Natural killer cell (primary cell): Measurements from ENCODE around the gene PRKAG2. TPM values are rescaled to one million over a fixed set of nuclear protein-coding genes. Genes with fewer than 3 reads are reported as not detected.
A peak's percentile ranks its signal among the peaks of the same experiment; 100 is the strongest.
"Not testable (repeated sequence)": the region's sequence is repeated elsewhere in the genome, so short reads cannot be mapped to it uniquely, and the experiment has no call there.

Experiments
- ATAC-seq, 3 donors: fragments of 150-1000 bp in 2 of 3; fragments of 200-7000 bp in 1 of 3; cut with Tn5 transposase; 1 replicate in 1 of 3; 2 replicates in 2 of 3; pipeline ENCODE4 v1.10.0; 2021; ENCODE audit warnings: mild to moderate bottlenecking in 2 of 3, moderate library complexity in 2 of 3
- DNase-seq, 2 donors: peaks; one replicate each; pipeline versions ENCODE4 v3.0.0 to v3.0.0-alpha.2; 2013 to 2021; ENCODE audit warnings: mixed read lengths in 1 of 2
- H3K27ac ChIP-seq: one replicate; pipeline ENCODE4 v1.5.1; 2013; ENCODE audit warnings: mild to moderate bottlenecking, low read length
- H3K27me3 ChIP-seq: one replicate; pipeline ENCODE4 v1.6.1; 2013; ENCODE audit warnings: low read length; ENCODE audit not compliant: control insufficient read depth, insufficient read depth
- H3K36me3 ChIP-seq: one replicate; pipeline ENCODE4 v1.6.1; 2013; ENCODE audit warnings: low read length; ENCODE audit not compliant: control insufficient read depth, insufficient read depth
- H3K4me1 ChIP-seq: one replicate; pipeline ENCODE4 v1.6.1; 2013; ENCODE audit warnings: low read length; ENCODE audit not compliant: control insufficient read depth, insufficient read depth
- H3K4me3 ChIP-seq: one replicate; pipeline ENCODE4 v1.5.1; 2013; ENCODE audit warnings: low read length
- H3K9me3 ChIP-seq: one replicate; pipeline ENCODE4 v1.6.1; 2013; ENCODE audit warnings: low read length; ENCODE audit not compliant: control insufficient read depth, insufficient read depth
- H3K27ac Mint-ChIP-seq, 2 donors: one replicate each; pipeline ENCODE4 v1.8.0; 2022; ENCODE audit warnings: mild to moderate bottlenecking in 2 of 2, mixed read lengths in 2 of 2, moderate library complexity in 1 of 2
- H3K27me3 Mint-ChIP-seq, 2 donors: one replicate each; pipeline ENCODE4 v1.8.0; 2022; ENCODE audit warnings: low read depth in 2 of 2, mixed read lengths in 2 of 2
- H3K36me3 Mint-ChIP-seq: one replicate; pipeline ENCODE4 v1.8.0; 2022; ENCODE audit warnings: mixed read lengths
- H3K4me1 Mint-ChIP-seq, 2 donors: one replicate each; pipeline ENCODE4 v1.8.0; 2022; ENCODE audit warnings: mixed read lengths in 2 of 2
- H3K4me3 Mint-ChIP-seq: one replicate; pipeline ENCODE4 v1.8.0; 2022; ENCODE audit warnings: mild to moderate bottlenecking, moderate library complexity, mixed read lengths
- H3K9me3 Mint-ChIP-seq, 2 donors: one replicate each; pipeline ENCODE4 v1.8.0; 2022; ENCODE audit warnings: mixed read lengths in 2 of 2
- CTCF ChIP-seq: fragments of 200-600 bp; IDR thresholded peaks from one replicate; pipeline ENCODE4 v1.8.0; 2022; ENCODE audit warnings: antibody characterized with exemption
- WGBS: methylation state at CpG from one replicate; pipeline ENCODE4 v1.1.7; 2013; ENCODE audit warnings: missing lambda C conversion rate; ENCODE audit not compliant: insufficient coverage; 5-methylcytosine and 5-hydroxymethylcytosine counted together
- intact Hi-C: fragments of 100-400 bp; cut with micrococcal nuclease; formaldehyde crosslinking; loops from one replicate; pipeline ENCODE4 v1.14.2; 2022
- total RNA-seq, 4 donors: library from RNA; stranded (reverse); fragments of 120-200 nt in 1 of 4; gene quantifications; one replicate each; pipeline versions ENCODE4 v1.2.3 to v1.2.4, GENCODE V29; 2013 to 2022

PRKAG2 gene
- total RNA-seq, 3 donors from 2014 or later (not counting 1 experiment from before 2014, with no cell fraction given) = 42.6 to 66.5 (median 64.4) TPM

- Mint-ChIP-seq H3K9me3 (no peaks in the 10 kb centered on the region), H3K4me3 (no peak overlapping the region), H3K36me3 (no peaks in the 10 kb centered on the region), H3K27ac (no peak overlapping the region), H3K4me1 (peaks cover 4 to 14% of the 10 kb centered on the region in 2 donors), H3K27me3 (peaks cover 6 to 8% of the 10 kb centered on the region in 2 donors)
- no peaks in the 10 kb centered on the region for H3K27me3 ChIP-seq
- no peak overlapping the region for H3K27ac ChIP-seq
- no peaks in the 10 kb centered on the region for H3K9me3 ChIP-seq
- intact Hi-C loops = no loop called here
- DNase-seq = no peak
- H3K4me1 ChIP-seq = peaks cover 8% of the 10 kb centered on the region
- WGBS = 96% methylated on average over 3 of the region's 3 CpGs
- no peak for TF ChIP-seq CTCF
- no peak for ATAC-seq
- H3K4me3 ChIP-seq = no peak overlapping the region
- H3K36me3 ChIP-seq = no peaks in the 10 kb centered on the region
Observed at GRCh38 chr7:151880688-151881087, 3.8 kb upstream of the PRKAG2 start.

GRCh38 chr7:151877911-151878835, 1.3 kb upstream of the PRKAG2 start:
- no peaks in the 10 kb centered on the region for H3K9me3 Mint-ChIP-seq
- Histone ChIP-seq H3K27me3 (no peaks in the 10 kb centered on the region), H3K36me3 (no peaks in the 10 kb centered on the region), H3K4me1 (peaks cover 24% of the 10 kb centered on the region), H3K27ac (no peak overlapping the region), H3K4me3 (peak overlapping the region; percentile 59), H3K9me3 (no peaks in the 10 kb centered on the region)
- H3K36me3 Mint-ChIP-seq = no peaks in the 10 kb centered on the region
- no peak for ATAC-seq
- TF ChIP-seq CTCF = no peak
- peaks cover 6 to 30% of the 10 kb centered on the region in 2 donors for H3K4me1 Mint-ChIP-seq
- H3K27ac Mint-ChIP-seq = peak overlapping the region in 1 of 2 donors; percentile 96
- peak in 1 of 2 donors; percentile 15 for DNase-seq
- WGBS = 38% methylated on average over 29 of the region's 30 CpGs
- peaks cover 0 to 3% of the 10 kb centered on the region in 2 donors for H3K27me3 Mint-ChIP-seq
- intact Hi-C loops = loop anchor here (10.0 kb wide), 1 partner anchor 147 kb away; the partner anchor contains the start of gene GALNT11
- H3K4me3 Mint-ChIP-seq = peak overlapping the region; percentile 98

- H3K27me3 Mint-ChIP-seq = no peaks in the 10 kb centered on the region
- no peak for TF ChIP-seq CTCF
- intact Hi-C loops = loop anchor here (10.0 kb wide), 1 partner anchor 149 kb away; the partner anchor contains the start of gene GALNT11
- Histone ChIP-seq H3K36me3 (no peaks in the 10 kb centered on the region), H3K27ac (peak overlapping the region; percentile 70), H3K9me3 (no peaks in the 10 kb centered on the region), H3K27me3 (no peaks in the 10 kb centered on the region), H3K4me1 (peaks cover 24% of the 10 kb centered on the region), H3K4me3 (peak overlapping the region; percentile 59)
- WGBS = 0% methylated on average over 90 of the region's 93 CpGs
- H3K27ac Mint-ChIP-seq = peak overlapping the region; percentile 83 to 96
- ATAC-seq (peak; percentile 44 to 71 (median 53)), DNase-seq (peak; percentile 52 to 82)
- peak overlapping the region; percentile 98 for H3K4me3 Mint-ChIP-seq
- H3K36me3 Mint-ChIP-seq = no peaks in the 10 kb centered on the region
- H3K4me1 Mint-ChIP-seq = peaks cover 19 to 45% of the 10 kb centered on the region in 2 donors
- H3K9me3 Mint-ChIP-seq = no peaks in the 10 kb centered on the region
Observed at GRCh38 chr7:151875942-151876898, 695 bp downstream of the PRKAG2 start.

GRCh38 chr7:151874479-151874878, 2.4 kb downstream of the PRKAG2 start:
- intact Hi-C loops = loop anchor here (10.0 kb wide), 1 partner anchor 150 kb away; the partner anchor contains the start of gene GALNT11
- 98% methylated on average over 4 of the region's 4 CpGs for WGBS

More at GRCh38 chr7:151874479-151874878, 2.4 kb downstream of the PRKAG2 start:
- not testable (repeated sequence) for H3K9me3 Mint-ChIP-seq, ATAC-seq, H3K27ac ChIP-seq, DNase-seq, H3K36me3 ChIP-seq, H3K4me3 ChIP-seq, H3K27me3 ChIP-seq, H3K9me3 ChIP-seq, H3K27me3 Mint-ChIP-seq, H3K36me3 Mint-ChIP-seq
- Mint-ChIP-seq H3K4me1 (peaks cover 30 to 54% of the 10 kb centered on the region in 2 donors), H3K27ac (peak overlapping the region in 1 of 2 donors; percentile 81), H3K4me3 (peak overlapping the region; percentile 98)
- H3K4me1 ChIP-seq = peaks cover 24% of the 10 kb centered on the region
